Testis (tissue), 3 donors: ENCODE results near the gene NDUFV2. TPM values are rescaled to one million over a fixed set of nuclear protein-coding genes. Genes with fewer than 3 reads are reported as not detected.

ENCODE experiments used
- DNase-seq: peaks from one replicate; pipeline ENCODE4 v3.0.0-alpha.2; 2019
- H3K27ac ChIP-seq, 2 donors: fragments of 200-600 bp; sonication (generic); one replicate each; pipeline ENCODE4 v1.5.1; 2019
- H3K27me3 ChIP-seq: fragments of 200-600 bp; sonication (generic); one replicate; pipeline ENCODE4 v1.5.1; 2019
- H3K36me3 ChIP-seq: fragments of 200-600 bp; sonication (generic); one replicate; pipeline ENCODE4 v1.5.1; 2017; ENCODE audit warnings: low read depth; ENCODE audit errors: missing control alignments
- H3K4me1 ChIP-seq: fragments of 200-600 bp; sonication (generic); one replicate; pipeline ENCODE4 v1.5.1; 2019
- H3K4me3 ChIP-seq, 2 donors: fragments of 200-600 bp; sonication (generic); one replicate each; pipeline ENCODE4 v1.5.1; 2017 to 2019
- H3K9me3 ChIP-seq: fragments of 200-600 bp; sonication (generic); one replicate; pipeline ENCODE4 v1.5.1; 2017
- CTCF ChIP-seq, 3 experiments: fragments of 450-650 bp in 2 of 3; fragments of 200-600 bp in 1 of 3; sonication (generic) in 1 of 3; IDR thresholded peaks; one replicate each; pipeline ENCODE4 v1.5.1; 2016 to 2019; ENCODE audit warnings: antibody characterized with exemption in 3 of 3, mild to moderate bottlenecking in 2 of 3, moderate library complexity in 1 of 3
- POLR2A ChIP-seq: fragments of 450-650 bp; IDR thresholded peaks from one replicate; pipeline ENCODE4 v1.6.1; 2017; ENCODE audit warnings: antibody characterized with exemption, mild to moderate bottlenecking, moderate library complexity
- WGBS, 2 donors: methylation state at CpG; one replicate each; pipeline ENCODE4 v1.1.5; 2018; 5-methylcytosine and 5-hydroxymethylcytosine counted together
- intact Hi-C: fragments of 100-400 bp; cut with DNase I; formaldehyde crosslinking; loops from one replicate; pipeline ENCODE4 v1.15.1; 2023; ENCODE audit warnings: low total_unique reads
- polyA plus RNA-seq: library from polyadenylated mRNA; stranded (reverse); fragments of 350-450 nt; fragmentation: Illumina TruSeq; extraction: RNeasy Lipid Tissue Mini Kit (QIAGEN cat#74804); gene quantifications from one replicate; pipeline ENCODE4 v1.2.3, GENCODE V29; 2014; ENCODE audit warnings: low read depth, low replicate concordance; ENCODE audit not compliant: insufficient read depth
- total RNA-seq, 2 donors: library from RNA; depleted of rRNA; stranded (reverse); fragments of >200 nt; gene quantifications; one replicate each; pipeline ENCODE4 v1.2.3, GENCODE V29; 2016

Gene NDUFV2
- total and polyA plus RNA-seq, 3 donors from 2014 or later: 115 to 171 (median 120) TPM

- Histone ChIP-seq H3K27ac (no peak overlapping the region), H3K9me3 (no peaks in the 10 kb centered on the region), H3K4me3 (no peak overlapping the region), H3K36me3 (no peaks in the 10 kb centered on the region), H3K27me3 (no peaks in the 10 kb centered on the region), H3K4me1 (peaks cover 11% of the 10 kb centered on the region)
- DNase-seq: peak; percentile 39
- WGBS, 2 donors: 22 to 55% methylated on average over 1 of the region's 1 CpG
- intact Hi-C loops: no loop called here
- TF ChIP-seq POLR2A (no peak), CTCF (IDR thresholded peaks at IDR 0.05) (peak; percentile 23 to 56 (median 39))
These were observed 45.1 kb downstream of the NDUFV2 start for GRCh38 chr18:9147440-9148202.

GRCh38 chr18:9148203-9148552 is 45.7 kb downstream of the NDUFV2 start:
- H3K4me3 ChIP-seq: no peak overlapping the region
- no peaks in the 10 kb centered on the region for H3K9me3 ChIP-seq
- no peak overlapping the region for H3K27ac ChIP-seq
- H3K36me3 ChIP-seq: no peaks in the 10 kb centered on the region
- intact Hi-C loops: no loop called here
- no peaks in the 10 kb centered on the region for H3K27me3 ChIP-seq
- H3K4me1 ChIP-seq: peaks cover 11% of the 10 kb centered on the region
- 52 to 78% methylated on average over 1 of the region's 1 CpG for WGBS, 2 donors
- TF ChIP-seq POLR2A (no peak), CTCF (IDR thresholded peaks at IDR 0.05) (no peak)
- DNase-seq: no peak

- Histone ChIP-seq H3K4me3 (no peak overlapping the region), H3K36me3 (no peaks in the 10 kb centered on the region), H3K4me1 (peaks cover 11% of the 10 kb centered on the region), H3K27ac (no peak overlapping the region), H3K9me3 (no peaks in the 10 kb centered on the region), H3K27me3 (no peaks in the 10 kb centered on the region)
- DNase-seq: no peak
- 76 to 80% methylated on average over 5 of the region's 5 CpGs for WGBS, 2 donors
- TF ChIP-seq POLR2A: no peak
- no peak for TF ChIP-seq CTCF (IDR thresholded peaks at IDR 0.05)
- intact Hi-C loops: no loop called here
These were observed 47.6 kb downstream of the NDUFV2 start for GRCh38 chr18:9150121-9150520.

GRCh38 chr18:9153256-9153655 is 50.8 kb downstream of the NDUFV2 start:
- Histone ChIP-seq H3K9me3 (no peaks in the 10 kb centered on the region), H3K27ac (no peak overlapping the region), H3K36me3 (no peaks in the 10 kb centered on the region), H3K4me1 (peaks cover 4% of the 10 kb centered on the region), H3K27me3 (no peaks in the 10 kb centered on the region), H3K4me3 (no peak overlapping the region)
- intact Hi-C loops: no loop called here
- DNase-seq: no peak
- WGBS, 2 donors: 35 to 50% methylated on average over 1 of the region's 1 CpG
- no peak for TF ChIP-seq CTCF (IDR thresholded peaks at IDR 0.05)
- TF ChIP-seq POLR2A: no peak
